ENCODE data around the gene CDC42EP1. TPM values are rescaled to one million over a fixed set of nuclear protein-coding genes. Genes with fewer than 3 reads are reported as not detected.
"Not testable (repeated sequence)": the region's sequence is repeated elsewhere in the genome, so short reads cannot be mapped to it uniquely, and the experiment has no call there.

The CDC42EP1 gene
- total and polyA plus RNA-seq, 4 donors, result 4.8 to 41.3 (median 31.4) TPM

GRCh38 chr22:37591823-37592404 lies 31.6 kb downstream of the CDC42EP1 start:
- Histone ChIP-seq H3K4me3 (ENCODE audit: low read depth, low read length) (no peak overlapping the region), H3K27ac (ENCODE audit: low read depth, low read length) (no peak overlapping the region)
- WGBS (ENCODE audit: insufficient coverage), result 80% methylated on average over 10 of the region's 12 CpGs

GRCh38 chr22:37594237-37594636 lies 34.0 kb downstream of the CDC42EP1 start:
- DNase-seq (ENCODE audit: low read depth in 4 of 6, low spot score in 6 of 6), result no peak
- Histone ChIP-seq H3K36me3 (ENCODE audit: control insufficient read depth, insufficient read depth, low read length) (no peaks in the 10 kb centered on the region), H3K9me3 (ENCODE audit: control insufficient read depth, insufficient read depth, low read length) (no peaks in the 10 kb centered on the region), H3K4me3 (ENCODE audit: low read depth, low read length) (no peak overlapping the region), H3K27ac (ENCODE audit: low read depth, low read length) (no peak overlapping the region), H3K4me1 (ENCODE audit: control insufficient read depth, insufficient read depth, low read length) (peaks cover 11% of the 10 kb centered on the region), H3K27me3 (ENCODE audit: control insufficient read depth, insufficient read depth, low read length) (no peaks in the 10 kb centered on the region)
- 95% methylated on average over 4 of the region's 5 CpGs for WGBS (ENCODE audit: insufficient coverage)

More at GRCh38 chr22:37591823-37592404, 31.6 kb downstream of the CDC42EP1 start:
- H3K36me3 ChIP-seq (ENCODE audit: control insufficient read depth, insufficient read depth, low read length), result no peaks in the 10 kb centered on the region
- H3K4me1 ChIP-seq (ENCODE audit: control insufficient read depth, insufficient read depth, low read length), result peaks cover 6% of the 10 kb centered on the region
- DNase-seq (ENCODE audit: low read depth in 4 of 6, low spot score in 6 of 6), result no peak
- no peaks in the 10 kb centered on the region for H3K27me3 ChIP-seq (ENCODE audit: control insufficient read depth, insufficient read depth, low read length)
- H3K9me3 ChIP-seq (ENCODE audit: control insufficient read depth, insufficient read depth, low read length), result no peaks in the 10 kb centered on the region

GRCh38 chr22:37599153-37599552 lies 38.9 kb downstream of the CDC42EP1 start:
- H3K36me3 ChIP-seq (ENCODE audit: control insufficient read depth, insufficient read depth, low read length), result no peaks in the 10 kb centered on the region
- H3K4me3 ChIP-seq (ENCODE audit: low read depth, low read length), result no peak overlapping the region
- no peaks in the 10 kb centered on the region for H3K9me3 ChIP-seq (ENCODE audit: control insufficient read depth, insufficient read depth, low read length)
- H3K27me3 ChIP-seq (ENCODE audit: control insufficient read depth, insufficient read depth, low read length), result peaks cover 5% of the 10 kb centered on the region
- peak in 2 of 6 donors; percentile 77 to 83 for DNase-seq (ENCODE audit: low read depth in 4 of 6, low spot score in 6 of 6)
- H3K27ac ChIP-seq (ENCODE audit: low read depth, low read length), result peak overlapping the region; percentile 64
- peaks cover 23% of the 10 kb centered on the region for H3K4me1 ChIP-seq (ENCODE audit: control insufficient read depth, insufficient read depth, low read length)
- 30% methylated on average over 3 of the region's 4 CpGs for WGBS (ENCODE audit: insufficient coverage)

- Histone ChIP-seq H3K4me3 (ENCODE audit: low read depth, low read length) (no peak overlapping the region), H3K9me3 (ENCODE audit: control insufficient read depth, insufficient read depth, low read length) (no peaks in the 10 kb centered on the region), H3K27ac (ENCODE audit: low read depth, low read length) (no peak overlapping the region), H3K4me1 (ENCODE audit: control insufficient read depth, insufficient read depth, low read length) (peaks cover 23% of the 10 kb centered on the region), H3K36me3 (ENCODE audit: control insufficient read depth, insufficient read depth, low read length) (no peaks in the 10 kb centered on the region), H3K27me3 (ENCODE audit: control insufficient read depth, insufficient read depth, low read length) (peaks cover 5% of the 10 kb centered on the region)
- DNase-seq (ENCODE audit: low read depth in 4 of 6, low spot score in 6 of 6), result no peak
- 20% methylated on average over 2 of the region's 4 CpGs for WGBS (ENCODE audit: insufficient coverage)
These were observed 40.9 kb downstream of the CDC42EP1 start for GRCh38 chr22:37601203-37601539.

- Histone ChIP-seq H3K27me3 (ENCODE audit: control insufficient read depth, insufficient read depth, low read length) (peaks cover 5% of the 10 kb centered on the region), H3K4me3 (ENCODE audit: low read depth, low read length) (no peak overlapping the region), H3K27ac (ENCODE audit: low read depth, low read length) (no peak overlapping the region), H3K4me1 (ENCODE audit: control insufficient read depth, insufficient read depth, low read length) (peaks cover 23% of the 10 kb centered on the region), H3K9me3 (ENCODE audit: control insufficient read depth, insufficient read depth, low read length) (no peaks in the 10 kb centered on the region), H3K36me3 (ENCODE audit: control insufficient read depth, insufficient read depth, low read length) (no peaks in the 10 kb centered on the region)
- 61% methylated on average over 7 of the region's 14 CpGs for WGBS (ENCODE audit: insufficient coverage)
- no peak for DNase-seq (ENCODE audit: low read depth in 4 of 6, low spot score in 6 of 6)
These were observed 41.5 kb downstream of the CDC42EP1 start for GRCh38 chr22:37601540-37602442.

- H3K9me3 ChIP-seq (ENCODE audit: control insufficient read depth, insufficient read depth, low read length); H3K27me3 ChIP-seq (ENCODE audit: control insufficient read depth, insufficient read depth, low read length); H3K27ac ChIP-seq (ENCODE audit: low read depth, low read length); H3K36me3 ChIP-seq (ENCODE audit: control insufficient read depth, insufficient read depth, low read length); H3K4me3 ChIP-seq (ENCODE audit: low read depth, low read length); DNase-seq (ENCODE audit: low read depth in 4 of 6, low spot score in 6 of 6): not testable (repeated sequence)
- peaks cover 32% of the 10 kb centered on the region for H3K4me1 ChIP-seq (ENCODE audit: control insufficient read depth, insufficient read depth, low read length)
- 79% methylated on average over 3 of the region's 5 CpGs for WGBS (ENCODE audit: insufficient coverage)
These were observed 42.4 kb downstream of the CDC42EP1 start for GRCh38 chr22:37602546-37603277.

GRCh38 chr22:37604074-37604473 lies 43.8 kb downstream of the CDC42EP1 start:
- 97% methylated on average over 3 of the region's 6 CpGs for WGBS (ENCODE audit: insufficient coverage)
- peaks cover 5% of the 10 kb centered on the region for H3K27me3 ChIP-seq (ENCODE audit: control insufficient read depth, insufficient read depth, low read length)
- H3K4me1 ChIP-seq (ENCODE audit: control insufficient read depth, insufficient read depth, low read length), result peaks cover 26% of the 10 kb centered on the region
- no peak overlapping the region for H3K4me3 ChIP-seq (ENCODE audit: low read depth, low read length)
- DNase-seq (ENCODE audit: low read depth in 4 of 6, low spot score in 6 of 6), result no peak
- no peaks in the 10 kb centered on the region for H3K36me3 ChIP-seq (ENCODE audit: control insufficient read depth, insufficient read depth, low read length)
- no peak overlapping the region for H3K27ac ChIP-seq (ENCODE audit: low read depth, low read length)
- no peaks in the 10 kb centered on the region for H3K9me3 ChIP-seq (ENCODE audit: control insufficient read depth, insufficient read depth, low read length)

- no peak for DNase-seq (ENCODE audit: low read depth in 4 of 6, low spot score in 6 of 6)
- no peaks in the 10 kb centered on the region for H3K9me3 ChIP-seq (ENCODE audit: control insufficient read depth, insufficient read depth, low read length)
- WGBS (ENCODE audit: insufficient coverage), result 75% methylated on average over 3 of the region's 5 CpGs
- H3K27ac ChIP-seq (ENCODE audit: low read depth, low read length), result no peak overlapping the region
- H3K36me3 ChIP-seq (ENCODE audit: control insufficient read depth, insufficient read depth, low read length), result no peaks in the 10 kb centered on the region
- peaks cover 5% of the 10 kb centered on the region for H3K27me3 ChIP-seq (ENCODE audit: control insufficient read depth, insufficient read depth, low read length)
- peaks cover 26% of the 10 kb centered on the region for H3K4me1 ChIP-seq (ENCODE audit: control insufficient read depth, insufficient read depth, low read length)
- H3K4me3 ChIP-seq (ENCODE audit: low read depth, low read length), result no peak overlapping the region
These were observed 44.6 kb downstream of the CDC42EP1 start for GRCh38 chr22:37604875-37605274.

GRCh38 chr22:37607010-37607934 lies 47.0 kb downstream of the CDC42EP1 start:
- WGBS (ENCODE audit: insufficient coverage), result 0% methylated on average over 20 of the region's 44 CpGs
- Histone ChIP-seq H3K27me3 (ENCODE audit: control insufficient read depth, insufficient read depth, low read length) (no peaks in the 10 kb centered on the region), H3K9me3 (ENCODE audit: control insufficient read depth, insufficient read depth, low read length) (no peaks in the 10 kb centered on the region), H3K4me3 (ENCODE audit: low read depth, low read length) (peak overlapping the region; percentile 36), H3K36me3 (ENCODE audit: control insufficient read depth, insufficient read depth, low read length) (peaks cover 3% of the 10 kb centered on the region), H3K27ac (ENCODE audit: low read depth, low read length) (peak overlapping the region; percentile 48), H3K4me1 (ENCODE audit: control insufficient read depth, insufficient read depth, low read length) (peaks cover 36% of the 10 kb centered on the region)
- DNase-seq (ENCODE audit: low read depth in 4 of 6, low spot score in 6 of 6), result peak in 4 of 6 donors; percentile 44 to 94 (median 71)

Data from spinal cord (tissue), 10 donors.